Esophagus muscularis mucosa (tissue), 4 donors: Measurements from ENCODE around the gene TEC. TPM values are rescaled to one million over a fixed set of nuclear protein-coding genes. Genes with fewer than 3 reads are reported as not detected.

ENCODE experiments used
- DNase-seq: peaks from one replicate; pipeline ENCODE4 v3.0.0-alpha.2; 2017; ENCODE audit errors: extremely low spot score
- H3K27ac ChIP-seq, 4 donors: fragments of 200-600 bp; sonication (generic); replicated peaks in 1 of 4; 1 replicate in 3 of 4; 2 replicates in 1 of 4; pipeline ENCODE4 v1.5.1; 2016 to 2019; ENCODE audit warnings: mild to moderate bottlenecking in 1 of 4
- H3K27me3 ChIP-seq, 4 donors: fragments of 200-600 bp; sonication (generic); one replicate each; pipeline versions ENCODE4 v1.5.1 to v1.6.0; 2016 to 2019
- H3K36me3 ChIP-seq, 4 donors: fragments of 200-600 bp; sonication (generic); one replicate each; pipeline ENCODE4 v1.5.1; 2016 to 2019
- H3K4me1 ChIP-seq, 4 donors: fragments of 200-600 bp; sonication (generic); one replicate each; pipeline ENCODE4 v1.5.1; 2016 to 2019
- H3K4me3 ChIP-seq, 4 donors: fragments of 200-600 bp; sonication (generic); 1 replicate in 2 of 4; 2 replicates in 2 of 4; pipeline ENCODE4 v1.5.1; 2016 to 2019; ENCODE audit warnings: mild to moderate bottlenecking in 4 of 4, moderate library complexity in 1 of 4
- H3K9me3 ChIP-seq, 4 donors: fragments of 200-600 bp; sonication (generic); 1 replicate in 3 of 4; 2 replicates in 1 of 4; pipeline ENCODE4 v1.5.1; 2016 to 2019
- CTCF ChIP-seq, 3 experiments: fragments of 200-600 bp in 2 of 3; fragments of 450-650 bp in 1 of 3; sonication (generic) in 2 of 3; IDR thresholded peaks; one replicate each; pipeline ENCODE4 v1.5.1; 2017 to 2019; ENCODE audit warnings: antibody characterized with exemption in 3 of 3, mild to moderate bottlenecking in 2 of 3, moderate library complexity in 1 of 3
- EP300 ChIP-seq: sonication (generic); formaldehyde crosslinking; IDR thresholded peaks from one replicate; pipeline ENCODE4 v1.6.1; 2017; ENCODE audit warnings: antibody characterized with exemption
- POLR2A ChIP-seq: fragments of 450-650 bp; IDR thresholded peaks from one replicate; pipeline ENCODE4 v1.6.1; 2017; ENCODE audit warnings: antibody characterized with exemption, moderate library complexity, mild to moderate bottlenecking, low read depth
- POLR2AphosphoS5 ChIP-seq, 2 donors: sonication (generic); formaldehyde crosslinking; IDR thresholded peaks; one replicate each; pipeline ENCODE4 v1.6.1; 2017; ENCODE audit warnings: antibody characterized with exemption in 2 of 2
- WGBS: methylation state at CpG from one replicate; pipeline ENCODE4 v1.1.5; 2018; 5-methylcytosine and 5-hydroxymethylcytosine counted together
- intact Hi-C: fragments of 100-400 bp; cut with DNase I; formaldehyde crosslinking; loops from one replicate; pipeline ENCODE4 v1.15.1; 2023
- total RNA-seq, 4 donors: library from RNA; depleted of rRNA; stranded (reverse); fragments of >200 nt; gene quantifications; one replicate each; pipeline versions ENCODE4 v1.1.0 to v1.2.1, GENCODE V29; 2016

The TEC gene
- total RNA-seq, 4 donors from 2014 or later = 1.5 to 2.2 (median 1.9) TPM

DNA sequence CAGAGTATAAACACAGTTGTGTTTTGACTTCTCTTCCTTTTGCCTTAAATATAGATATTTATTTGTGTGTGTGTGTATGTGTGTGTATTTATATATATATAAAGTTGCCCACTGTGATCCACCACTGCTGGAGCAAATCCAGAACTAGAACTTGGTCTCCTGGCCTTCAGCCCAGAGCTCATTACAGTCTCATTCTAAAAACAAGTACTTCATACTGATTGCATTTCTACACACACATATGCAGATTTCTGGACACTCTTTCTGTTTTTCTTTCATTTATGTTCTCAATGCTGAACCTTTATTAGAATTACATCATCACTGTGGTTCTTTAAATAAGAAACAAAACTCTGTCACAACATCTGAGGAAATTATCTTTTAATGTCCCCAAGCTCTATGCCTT is 136.0 kb downstream of the TEC start:
- Histone ChIP-seq H3K36me3 (peaks cover 0 to 28% (median 8%) of the 10 kb centered on the region in 4 donors), H3K27me3 (no peaks in the 10 kb centered on the region), H3K4me3 (no peak overlapping the region), H3K9me3 (no peaks in the 10 kb centered on the region), H3K4me1 (peaks cover 0 to 12% (median under 1%) of the 10 kb centered on the region in 4 donors), H3K27ac (no peak overlapping the region)
- DNase-seq = no peak
- intact Hi-C loops = no loop called here
- TF ChIP-seq CTCF (IDR thresholded peaks at IDR 0.05) (no peak), EP300 (no peak), POLR2AphosphoS5 (IDR thresholded peaks at IDR 0.05) (no peak), POLR2A (no peak)

DNA sequence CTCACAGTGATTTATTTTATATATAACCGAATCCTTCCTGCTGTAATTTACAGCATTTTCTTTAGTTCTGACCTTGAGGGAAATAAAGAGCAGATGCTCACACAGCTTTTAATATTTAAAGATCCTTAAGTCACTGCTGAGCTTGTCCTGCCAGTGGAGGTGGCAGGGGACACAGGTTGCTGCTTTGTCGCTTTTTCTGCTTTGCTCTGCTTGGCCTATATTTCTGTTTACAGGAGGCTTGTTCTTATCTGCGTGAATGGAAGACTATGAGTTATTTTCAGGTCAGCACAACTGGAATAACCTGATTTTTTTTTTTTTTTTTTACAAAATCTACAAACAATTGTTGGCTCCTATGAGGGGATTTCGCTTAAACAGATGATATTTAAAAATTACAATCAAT is 137.9 kb downstream of the TEC start:
- 92% methylated on average over 4 of the region's 4 CpGs for WGBS
- Histone ChIP-seq H3K27ac (no peak overlapping the region), H3K9me3 (no peaks in the 10 kb centered on the region), H3K27me3 (no peaks in the 10 kb centered on the region), H3K4me1 (peaks cover 12 to 22% (median 13%) of the 10 kb centered on the region in 4 donors), H3K36me3 (peaks cover 0 to 10% (median 6%) of the 10 kb centered on the region in 4 donors), H3K4me3 (no peak overlapping the region)
- no peak for DNase-seq
- intact Hi-C loops = no loop called here
- no peak for TF ChIP-seq POLR2A
- no peak for TF ChIP-seq EP300
- TF ChIP-seq POLR2AphosphoS5 (IDR thresholded peaks at IDR 0.05) = no peak
- TF ChIP-seq CTCF (IDR thresholded peaks at IDR 0.05) = no peak

GRCh38 chr4:48130100-48130499 is 139.5 kb downstream of the TEC start:
- Histone ChIP-seq H3K4me1 (peaks cover 12 to 22% (median 13%) of the 10 kb centered on the region in 4 donors), H3K36me3 (no peaks in the 10 kb centered on the region), H3K27me3 (no peaks in the 10 kb centered on the region), H3K9me3 (no peaks in the 10 kb centered on the region), H3K4me3 (no peak overlapping the region), H3K27ac (no peak overlapping the region)
- TF ChIP-seq CTCF (IDR thresholded peaks at IDR 0.05) (no peak), POLR2AphosphoS5 (IDR thresholded peaks at IDR 0.05) (no peak), EP300 (no peak), POLR2A (no peak)
- DNase-seq = no peak
- WGBS = 84% methylated on average over 7 of the region's 7 CpGs
- intact Hi-C loops = no loop called here

DNA sequence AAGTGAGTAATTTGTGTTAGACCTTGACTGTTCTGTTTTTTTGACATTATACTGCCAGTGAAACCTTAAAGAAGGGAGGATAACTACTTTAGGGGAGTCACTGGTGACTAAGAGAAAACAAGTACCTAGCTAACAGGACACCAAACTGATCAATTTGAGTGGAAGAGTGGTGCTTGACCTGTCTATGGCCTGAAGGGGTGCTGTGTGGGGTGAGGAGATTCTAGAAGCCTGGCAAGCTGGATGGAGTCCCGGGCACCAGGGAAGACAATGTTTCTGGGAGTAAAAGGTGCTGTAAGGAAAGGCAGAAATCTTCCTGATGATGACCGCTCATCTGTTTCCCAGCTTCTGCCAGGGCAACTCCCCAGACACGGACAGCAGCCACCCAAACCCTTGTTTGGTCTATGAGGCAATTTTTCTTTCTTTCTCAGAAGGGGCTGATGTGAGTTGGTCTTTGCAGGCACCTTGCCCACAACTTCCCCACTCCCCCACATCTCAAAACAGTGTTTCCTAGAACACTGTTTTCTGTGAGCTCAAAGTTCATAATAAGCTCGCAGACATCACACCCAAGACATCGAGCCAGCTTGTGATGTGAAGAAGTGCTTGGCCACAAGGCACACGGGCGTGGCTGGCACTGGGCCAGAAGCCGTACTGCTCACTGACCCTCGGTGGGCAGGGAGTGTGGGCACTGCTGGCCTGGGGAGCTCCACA is 140.2 kb downstream of the TEC start:
- intact Hi-C loops = no loop called here
- TF ChIP-seq EP300 (no peak), POLR2AphosphoS5 (IDR thresholded peaks at IDR 0.05) (no peak), CTCF (IDR thresholded peaks at IDR 0.05) (no peak), POLR2A (no peak)
- no peaks in the 10 kb centered on the region for H3K27me3 ChIP-seq
- 49% methylated on average over 9 of the region's 9 CpGs for WGBS
- H3K4me3 ChIP-seq = no peak overlapping the region
- H3K9me3 ChIP-seq = no peaks in the 10 kb centered on the region
- H3K27ac ChIP-seq = no peak overlapping the region
- DNase-seq = no peak
- H3K36me3 ChIP-seq = no peaks in the 10 kb centered on the region
- H3K4me1 ChIP-seq = peaks cover 12 to 22% (median 13%) of the 10 kb centered on the region in 4 donors
